ENCODE data around the gene FTH1. TPM values are rescaled to one million over a fixed set of nuclear protein-coding genes. Genes with fewer than 3 reads are reported as not detected.

Gene FTH1
- total and polyA plus RNA-seq, 2 of the 13 experiments (the other 11 are each of a cell fraction or from before 2014, with no cell fraction given): 607 to 760 TPM

- TF ChIP-seq SRF (IDR thresholded peaks at IDR 0.05; ENCODE audit: low read depth, low read length) (peak; percentile 76), ZSCAN31 (CRISPR knock-in tag; IDR thresholded peaks at IDR 0.05; ENCODE audit: low read depth) (no peak), MTA1 (CRISPR knock-in tag; IDR thresholded peaks at IDR 0.05; ENCODE audit: borderline replicate concordance) (no peak), PRDM15 (CRISPR knock-in tag; IDR thresholded peaks at IDR 0.05) (peak; percentile 82), GABPA (IDR thresholded peaks at IDR 0.05; ENCODE audit: low read depth, low read length) (no peak), GABPA (CRISPR knock-in tag; IDR thresholded peaks at IDR 0.05; ENCODE audit: low read depth) (no peak), ATF7-NPFF (CRISPR knock-in tag; IDR thresholded peaks at IDR 0.05; ENCODE audit: low read depth) (no peak), SMARCC2 (IDR thresholded peaks at IDR 0.05) (no peak), ZNF225 (CRISPR knock-in tag; IDR thresholded peaks at IDR 0.05) (no peak), PPARG (CRISPR knock-in tag; conservative IDR thresholded peaks at IDR 0.05) (peak; percentile 62; the same call in 1 of the 2 replicates), KDM6A (CRISPR knock-in tag; IDR thresholded peaks at IDR 0.05; ENCODE audit: low read depth) (0 out of 2 replicates have a peak, but pooled peaks have one; percentile 40), ZNF674 (CRISPR knock-in tag; IDR thresholded peaks at IDR 0.05; ENCODE audit: low read depth) (no peak), ZNF614 (CRISPR knock-in tag; IDR thresholded peaks at IDR 0.05; ENCODE audit: borderline replicate concordance) (peak; percentile 71; the same call in 1 of the 2 replicates)
- TF ChIP-seq, protein P1, sequence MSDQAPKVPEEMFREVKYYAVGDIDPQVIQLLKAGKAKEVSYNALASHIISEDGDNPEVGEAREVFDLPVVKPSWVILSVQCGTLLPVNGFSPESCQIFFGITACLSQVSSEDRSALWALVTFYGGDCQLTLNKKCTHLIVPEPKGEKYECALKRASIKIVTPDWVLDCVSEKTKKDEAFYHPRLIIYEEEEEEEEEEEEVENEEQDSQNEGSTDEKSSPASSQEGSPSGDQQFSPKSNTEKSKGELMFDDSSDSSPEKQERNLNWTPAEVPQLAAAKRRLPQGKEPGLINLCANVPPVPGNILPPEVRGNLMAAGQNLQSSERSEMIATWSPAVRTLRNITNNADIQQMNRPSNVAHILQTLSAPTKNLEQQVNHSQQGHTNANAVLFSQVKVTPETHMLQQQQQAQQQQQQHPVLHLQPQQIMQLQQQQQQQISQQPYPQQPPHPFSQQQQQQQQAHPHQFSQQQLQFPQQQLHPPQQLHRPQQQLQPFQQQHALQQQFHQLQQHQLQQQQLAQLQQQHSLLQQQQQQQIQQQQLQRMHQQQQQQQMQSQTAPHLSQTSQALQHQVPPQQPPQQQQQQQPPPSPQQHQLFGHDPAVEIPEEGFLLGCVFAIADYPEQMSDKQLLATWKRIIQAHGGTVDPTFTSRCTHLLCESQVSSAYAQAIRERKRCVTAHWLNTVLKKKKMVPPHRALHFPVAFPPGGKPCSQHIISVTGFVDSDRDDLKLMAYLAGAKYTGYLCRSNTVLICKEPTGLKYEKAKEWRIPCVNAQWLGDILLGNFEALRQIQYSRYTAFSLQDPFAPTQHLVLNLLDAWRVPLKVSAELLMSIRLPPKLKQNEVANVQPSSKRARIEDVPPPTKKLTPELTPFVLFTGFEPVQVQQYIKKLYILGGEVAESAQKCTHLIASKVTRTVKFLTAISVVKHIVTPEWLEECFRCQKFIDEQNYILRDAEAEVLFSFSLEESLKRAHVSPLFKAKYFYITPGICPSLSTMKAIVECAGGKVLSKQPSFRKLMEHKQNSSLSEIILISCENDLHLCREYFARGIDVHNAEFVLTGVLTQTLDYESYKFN (CRISPR knock-in tag; conservative IDR thresholded peaks at IDR 0.05): peak; percentile 77; the same call in 1 of the 2 replicates
- TF ChIP-seq, protein P2, sequence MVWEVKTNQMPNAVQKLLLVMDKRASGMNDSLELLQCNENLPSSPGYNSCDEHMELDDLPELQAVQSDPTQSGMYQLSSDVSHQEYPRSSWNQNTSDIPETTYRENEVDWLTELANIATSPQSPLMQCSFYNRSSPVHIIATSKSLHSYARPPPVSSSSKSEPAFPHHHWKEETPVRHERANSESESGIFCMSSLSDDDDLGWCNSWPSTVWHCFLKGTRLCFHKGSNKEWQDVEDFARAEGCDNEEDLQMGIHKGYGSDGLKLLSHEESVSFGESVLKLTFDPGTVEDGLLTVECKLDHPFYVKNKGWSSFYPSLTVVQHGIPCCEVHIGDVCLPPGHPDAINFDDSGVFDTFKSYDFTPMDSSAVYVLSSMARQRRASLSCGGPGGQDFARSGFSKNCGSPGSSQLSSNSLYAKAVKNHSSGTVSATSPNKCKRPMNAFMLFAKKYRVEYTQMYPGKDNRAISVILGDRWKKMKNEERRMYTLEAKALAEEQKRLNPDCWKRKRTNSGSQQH (CRISPR knock-in tag; IDR thresholded peaks at IDR 0.05; ENCODE audit: low read depth): 0 out of 2 replicates have a peak, but pooled peaks have one; percentile 65
Observed at GRCh38 chr11:61974766-61975631, 7.6 kb upstream of the FTH1 start (continued).

Measured in HepG2 (cell line).